Gastroesophageal sphincter (tissue), 4 donors: ENCODE measurements around the gene PPP1R14C. TPM values are rescaled to one million over a fixed set of nuclear protein-coding genes. Genes with fewer than 3 reads are reported as not detected.

Experiments
- ATAC-seq: fragments of 150-250 bp; one replicate; pipeline ENCODE4 v1.9.1; 2016; ENCODE audit warnings: mild to moderate bottlenecking, moderate library complexity
- H3K27ac ChIP-seq, 4 donors: fragments of 200-600 bp; sonication (generic) in 3 of 4; 1 replicate in 3 of 4; 2 replicates in 1 of 4; pipeline ENCODE4 v1.5.1; 2016 to 2019
- H3K27me3 ChIP-seq: fragments of 200-600 bp; sonication (generic); one replicate; pipeline ENCODE4 v1.5.1; 2019
- H3K36me3 ChIP-seq, 2 donors: fragments of 200-600 bp; sonication (generic); one replicate each; pipeline ENCODE4 v1.5.1; 2019; ENCODE audit warnings: control low read depth in 1 of 2
- H3K4me1 ChIP-seq, 3 donors: fragments of 200-600 bp; sonication (generic); 1 replicate in 2 of 3; 2 replicates in 1 of 3; pipeline ENCODE4 v1.5.1; 2016 to 2019; ENCODE audit warnings: control low read depth in 2 of 3
- H3K4me3 ChIP-seq, 2 donors: fragments of 200-600 bp; sonication (generic); one replicate each; pipeline ENCODE4 v1.5.1; 2019; ENCODE audit warnings: mild to moderate bottlenecking in 1 of 2, moderate library complexity in 1 of 2
- H3K9me3 ChIP-seq, 3 donors: fragments of 200-600 bp; sonication (generic); one replicate each; pipeline ENCODE4 v1.5.1; 2017 to 2019; ENCODE audit warnings: control low read depth in 2 of 3
- EP300 ChIP-seq: sonication (generic); formaldehyde crosslinking; IDR thresholded peaks from one replicate; pipeline ENCODE4 v1.6.1; 2017; ENCODE audit warnings: antibody characterized with exemption, mild to moderate bottlenecking
- POLR2A ChIP-seq, 2 donors: fragments of 450-650 bp; IDR thresholded peaks; one replicate each; pipeline ENCODE4 v1.6.1; 2017; ENCODE audit warnings: antibody characterized with exemption in 2 of 2, mild to moderate bottlenecking in 2 of 2, moderate library complexity in 1 of 2
- POLR2AphosphoS5 ChIP-seq: sonication (generic); formaldehyde crosslinking; IDR thresholded peaks from one replicate; pipeline ENCODE4 v1.6.1; 2017; ENCODE audit warnings: antibody characterized with exemption
- WGBS, 2 donors: methylation state at CpG; one replicate each; pipeline ENCODE4 v1.1.5; 2018; ENCODE audit warnings: low coverage in 1 of 2; 5-methylcytosine and 5-hydroxymethylcytosine counted together
- total RNA-seq, 4 donors: library from RNA; depleted of rRNA; stranded (reverse); fragments of >200 nt; gene quantifications; one replicate each; pipeline ENCODE4 v1.1.0, GENCODE V29; 2016
- TF ChIP-seq, protein P1 (sequence below), 4 experiments: fragments of 200-600 bp in 2 of 4; fragments of 450-650 bp in 2 of 4; sonication (generic) in 1 of 4; IDR thresholded peaks; one replicate each; pipeline ENCODE4 v1.5.1; 2017 to 2019; ENCODE audit warnings: antibody characterized with exemption in 4 of 4, mild to moderate bottlenecking in 2 of 4, moderate library complexity in 2 of 4

Gene PPP1R14C
- total RNA-seq, 4 donors from 2014 or later = 0.12 to 1.5 TPM; not detected in 2

DNA sequence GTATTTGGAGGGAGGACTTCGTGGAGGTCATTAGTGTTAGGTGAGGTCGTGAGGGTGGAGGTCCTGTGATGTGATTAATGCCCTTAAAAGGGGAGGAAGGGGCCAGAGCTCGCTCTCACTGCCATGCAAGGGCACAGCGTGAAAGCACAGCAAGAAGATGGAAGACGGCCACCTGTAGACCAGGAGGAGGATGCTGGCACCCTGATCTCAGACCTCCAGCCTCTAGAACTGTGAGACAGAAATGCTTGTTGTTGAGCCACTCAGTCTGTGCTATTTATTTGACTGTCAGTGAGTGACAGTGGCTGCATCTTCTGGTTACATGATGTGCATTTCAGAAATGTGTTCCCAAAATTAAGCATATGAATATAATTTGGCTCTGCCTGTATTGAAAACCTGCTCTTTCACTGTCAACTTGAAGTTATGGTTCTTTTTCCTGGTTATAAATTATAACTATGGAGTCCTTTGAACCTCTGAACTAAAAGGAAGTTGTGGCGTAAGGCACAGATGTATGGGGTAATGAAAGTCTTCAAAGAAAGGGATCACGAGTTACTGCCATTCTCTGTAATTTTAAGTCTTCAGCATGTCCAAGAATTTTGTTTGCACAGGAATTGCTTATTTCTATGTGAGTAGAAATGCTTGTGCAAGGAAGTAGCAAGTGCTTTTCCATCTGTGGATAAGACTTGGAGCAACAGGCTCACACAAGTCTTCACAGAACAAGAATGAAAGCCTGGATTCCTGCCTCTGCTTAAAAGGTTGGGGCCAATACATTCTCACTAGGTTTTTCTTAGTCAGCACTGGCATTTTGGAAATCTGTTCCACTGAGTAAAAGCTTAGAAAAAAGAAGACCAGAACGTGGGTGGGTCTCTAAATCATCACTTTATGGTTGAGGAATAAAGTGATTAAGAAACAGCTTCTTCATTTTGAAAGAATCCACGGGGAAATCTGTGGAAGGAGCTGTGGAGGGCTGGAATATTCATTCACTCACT, 10.3 kb downstream of the PPP1R14C start:
- no peak overlapping the region for H3K27ac ChIP-seq
- TF ChIP-seq, protein P1, sequence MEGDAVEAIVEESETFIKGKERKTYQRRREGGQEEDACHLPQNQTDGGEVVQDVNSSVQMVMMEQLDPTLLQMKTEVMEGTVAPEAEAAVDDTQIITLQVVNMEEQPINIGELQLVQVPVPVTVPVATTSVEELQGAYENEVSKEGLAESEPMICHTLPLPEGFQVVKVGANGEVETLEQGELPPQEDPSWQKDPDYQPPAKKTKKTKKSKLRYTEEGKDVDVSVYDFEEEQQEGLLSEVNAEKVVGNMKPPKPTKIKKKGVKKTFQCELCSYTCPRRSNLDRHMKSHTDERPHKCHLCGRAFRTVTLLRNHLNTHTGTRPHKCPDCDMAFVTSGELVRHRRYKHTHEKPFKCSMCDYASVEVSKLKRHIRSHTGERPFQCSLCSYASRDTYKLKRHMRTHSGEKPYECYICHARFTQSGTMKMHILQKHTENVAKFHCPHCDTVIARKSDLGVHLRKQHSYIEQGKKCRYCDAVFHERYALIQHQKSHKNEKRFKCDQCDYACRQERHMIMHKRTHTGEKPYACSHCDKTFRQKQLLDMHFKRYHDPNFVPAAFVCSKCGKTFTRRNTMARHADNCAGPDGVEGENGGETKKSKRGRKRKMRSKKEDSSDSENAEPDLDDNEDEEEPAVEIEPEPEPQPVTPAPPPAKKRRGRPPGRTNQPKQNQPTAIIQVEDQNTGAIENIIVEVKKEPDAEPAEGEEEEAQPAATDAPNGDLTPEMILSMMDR (IDR thresholded peaks at IDR 0.05) = no peak
- TF ChIP-seq POLR2A (IDR thresholded peaks at IDR 0.05) (no peak), POLR2AphosphoS5 (no peak), EP300 (no peak)
- no peaks in the 10 kb centered on the region for H3K9me3 ChIP-seq
- no peak for ATAC-seq
- H3K36me3 ChIP-seq = no peaks in the 10 kb centered on the region
- no peaks in the 10 kb centered on the region for H3K4me1 ChIP-seq
- no peak overlapping the region for H3K4me3 ChIP-seq
- 36 to 38% methylated on average over 6 to 8 of the region's 9 CpGs for WGBS, 2 donors
- H3K27me3 ChIP-seq = peaks cover 50% of the 10 kb centered on the region

DNA sequence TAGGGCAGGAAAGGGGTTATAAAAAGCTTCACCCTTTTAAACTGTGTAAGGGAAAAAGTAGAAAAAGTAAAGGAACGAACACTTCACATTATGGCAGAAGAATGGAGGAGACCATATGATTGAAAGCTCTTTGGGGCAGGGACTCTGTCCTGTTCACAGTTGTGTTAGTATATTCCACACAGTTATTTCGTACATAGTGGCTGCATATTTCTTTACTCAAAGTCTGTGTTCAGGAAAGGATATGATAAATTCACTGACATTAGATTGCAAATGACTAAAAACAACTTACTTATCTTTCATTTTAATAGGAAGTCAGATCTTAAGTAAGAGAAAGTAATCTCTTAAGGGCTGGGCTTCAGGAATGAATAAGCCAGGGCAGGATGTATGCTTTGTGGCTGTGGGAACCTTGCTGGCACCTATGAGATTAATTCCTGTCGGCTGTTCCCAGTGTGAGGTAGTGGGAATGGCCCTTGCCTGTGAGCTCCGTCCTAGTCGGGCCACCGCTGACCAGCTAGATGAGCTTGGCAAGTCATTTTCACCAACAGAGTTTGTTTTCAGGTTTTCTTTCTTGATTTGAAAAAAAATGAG, 11.2 kb downstream of the PPP1R14C start:
- H3K27ac ChIP-seq = no peak overlapping the region
- ATAC-seq = no peak

DNA sequence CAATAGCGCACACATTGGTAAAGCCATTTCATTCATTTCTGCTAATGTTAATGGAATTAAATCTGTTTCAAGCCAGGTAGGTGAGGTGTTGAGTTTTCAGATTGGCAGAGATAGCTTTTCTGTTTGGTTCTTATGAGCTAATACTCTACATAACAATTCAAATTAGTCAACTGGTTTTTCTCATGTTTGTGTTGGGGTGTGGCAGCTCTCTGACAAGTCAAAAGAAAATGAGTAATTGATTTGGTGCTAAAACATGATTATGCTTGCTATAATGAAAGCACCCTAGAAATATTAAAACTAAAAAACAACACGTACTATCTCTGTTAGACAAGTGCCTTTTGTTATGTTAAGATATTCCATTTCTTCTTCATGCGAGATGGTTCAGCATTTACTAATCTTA, 13.6 kb downstream of the PPP1R14C start:
- ATAC-seq = no peak
- TF ChIP-seq, protein P1 (IDR thresholded peaks at IDR 0.05) = no peak
- no peak for TF ChIP-seq POLR2AphosphoS5
- no peak for TF ChIP-seq POLR2A (IDR thresholded peaks at IDR 0.05)
- TF ChIP-seq EP300 = no peak
- WGBS, 2 donors = 79 to 97% methylated on average over 3 of the region's 3 CpGs
- Histone ChIP-seq H3K27ac (no peak overlapping the region), H3K4me1 (no peaks in the 10 kb centered on the region), H3K9me3 (no peaks in the 10 kb centered on the region), H3K4me3 (no peak overlapping the region), H3K27me3 (peaks cover 25% of the 10 kb centered on the region), H3K36me3 (no peaks in the 10 kb centered on the region)

More for the DNA sequence above, 11.2 kb downstream of the PPP1R14C start:
- Histone ChIP-seq H3K27me3 (peaks cover 46% of the 10 kb centered on the region), H3K4me1 (no peaks in the 10 kb centered on the region), H3K36me3 (no peaks in the 10 kb centered on the region), H3K9me3 (no peaks in the 10 kb centered on the region), H3K4me3 (no peak overlapping the region)
- 61 to 71% methylated on average over 6 of the region's 6 CpGs for WGBS, 2 donors
- TF ChIP-seq POLR2AphosphoS5 (no peak), EP300 (no peak), POLR2A (IDR thresholded peaks at IDR 0.05) (no peak)
- TF ChIP-seq, protein P1 (IDR thresholded peaks at IDR 0.05) = no peak

DNA sequence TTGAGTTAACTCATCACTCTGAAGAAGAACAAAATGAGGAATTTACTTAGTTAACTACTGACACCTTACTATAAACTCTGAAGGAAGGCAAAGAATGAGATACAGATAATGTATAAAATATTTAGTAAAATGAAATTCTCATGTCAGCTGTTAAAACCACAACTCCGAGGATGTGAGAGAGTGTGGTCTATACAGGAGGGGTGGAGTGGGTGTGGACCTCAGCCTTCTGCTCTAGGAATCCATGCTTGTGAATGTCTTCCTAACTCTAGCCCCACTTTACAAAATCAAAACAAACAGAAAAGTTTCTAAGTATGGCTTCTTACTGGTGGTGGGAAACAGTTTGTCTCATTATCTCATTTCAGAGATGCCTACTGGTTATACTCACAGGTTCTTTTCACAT, 14.2 kb downstream of the PPP1R14C start:
- no peaks in the 10 kb centered on the region for H3K36me3 ChIP-seq
- peaks cover 24% of the 10 kb centered on the region for H3K27me3 ChIP-seq
- H3K4me1 ChIP-seq = no peaks in the 10 kb centered on the region
- no peak overlapping the region for H3K27ac ChIP-seq
- H3K4me3 ChIP-seq = no peak overlapping the region
- no peak for TF ChIP-seq POLR2A (IDR thresholded peaks at IDR 0.05)
- TF ChIP-seq, protein P1 (IDR thresholded peaks at IDR 0.05) = no peak
- no peak for ATAC-seq
- no peaks in the 10 kb centered on the region for H3K9me3 ChIP-seq
- WGBS, 2 donors = 43 to 47% methylated on average over 1 of the region's 1 CpG
